ENCODE data around the gene MMP10.

Gene MMP10

DNA sequence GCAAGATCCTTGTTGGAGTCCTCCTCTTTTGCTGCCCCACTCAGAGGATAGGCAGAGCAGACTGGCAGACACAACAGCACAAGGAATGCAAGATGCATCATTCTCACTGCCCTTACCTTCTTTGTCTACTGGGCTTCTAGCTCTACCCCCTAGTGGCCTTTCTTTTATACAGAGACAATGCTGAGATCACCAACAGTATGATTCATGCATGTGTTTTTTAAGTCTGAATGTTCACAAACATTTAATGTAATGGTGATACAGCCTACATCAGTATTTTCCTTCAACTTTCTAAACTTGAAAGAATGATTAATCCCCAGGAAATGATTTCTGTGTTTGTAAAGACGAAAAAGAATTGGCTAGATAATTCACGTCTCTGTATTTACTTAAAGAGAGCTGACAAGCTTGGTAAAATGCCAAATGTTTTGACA, at the start of gene MMP10:
Gene MMP10 (minus strand): TSS at position 138 of the 428 bp plus-strand sequence. CDS start 37 bp downstream, at position 101.
- no peak for DNase-seq (ENCODE audit: low read depth in 4 of 4, low spot score in 1 of 4)

DNA sequence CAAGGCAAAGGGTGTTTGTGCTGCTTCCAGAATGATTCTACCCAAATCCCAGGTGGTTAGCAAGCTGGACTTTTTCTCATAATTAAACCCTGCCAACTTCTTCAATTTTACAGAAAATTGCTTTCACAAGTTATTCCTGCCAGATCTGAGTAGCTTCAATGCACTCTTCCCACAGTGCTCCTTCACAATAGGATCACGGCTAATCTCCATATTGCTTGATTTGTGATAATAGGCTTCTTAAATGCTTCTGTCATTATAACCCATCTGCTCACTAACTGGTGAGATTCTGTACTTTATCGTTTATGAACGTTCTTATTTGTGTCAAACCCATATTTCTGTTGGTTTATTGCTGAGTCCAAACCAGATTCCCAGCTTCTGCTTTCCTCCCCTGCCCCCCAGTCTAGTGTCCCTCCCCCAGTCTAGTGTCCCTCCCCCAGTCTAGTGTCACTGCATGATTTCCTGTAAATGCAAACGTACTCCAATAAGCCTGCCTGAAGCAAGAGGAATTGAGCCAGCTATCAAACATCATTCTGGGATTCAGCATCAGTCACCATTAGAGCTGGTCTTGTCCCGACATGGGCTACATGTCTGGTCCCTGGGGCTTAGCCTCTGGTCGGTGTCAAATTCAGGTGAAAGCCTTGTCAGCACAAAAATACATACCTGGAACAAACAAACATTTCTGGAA, 49.0 kb upstream of the MMP10 start:
- no peak for DNase-seq (ENCODE audit: low read depth in 4 of 4, low spot score in 1 of 4)

DNA sequence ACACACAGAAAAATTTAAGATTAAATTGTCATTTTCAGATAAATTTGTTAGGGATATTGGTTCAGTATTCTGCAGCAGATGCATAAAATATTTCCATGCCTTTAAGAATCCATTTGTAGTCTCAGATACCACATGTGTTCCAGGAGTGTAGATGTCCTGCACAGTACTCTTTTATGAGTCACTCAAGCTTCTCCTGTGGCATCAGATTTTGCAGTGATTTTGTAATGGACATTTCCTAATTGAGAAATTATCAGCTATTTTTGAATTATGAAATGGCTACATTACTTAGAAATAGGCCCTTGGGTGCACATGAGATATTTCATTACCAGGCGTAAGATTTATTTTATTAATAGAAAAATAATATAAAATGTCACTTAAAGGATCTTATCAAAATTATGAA, 44.1 kb upstream of the MMP10 start:
- no peak for DNase-seq (ENCODE audit: low read depth in 4 of 4, low spot score in 1 of 4)

DNA sequence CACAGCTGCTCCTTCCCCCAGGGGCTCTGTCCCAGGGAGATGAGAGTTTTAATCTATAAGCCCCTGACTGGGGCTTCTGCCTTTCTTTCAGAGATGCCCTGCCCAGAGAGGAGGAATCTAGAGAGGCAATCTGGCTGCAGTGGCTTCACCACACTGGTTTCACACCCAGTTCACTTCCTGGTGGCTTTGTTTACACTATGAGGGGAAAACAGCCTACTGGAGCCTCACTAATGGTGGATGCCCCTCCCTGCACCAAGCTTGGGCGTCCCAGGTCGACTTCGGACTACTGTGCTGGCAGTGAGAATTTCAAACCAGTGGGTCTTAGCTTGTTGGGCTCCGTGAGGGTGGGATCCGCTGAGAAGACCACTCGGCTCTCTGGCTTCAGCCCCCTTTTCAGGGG, 39.1 kb upstream of the MMP10 start:
- no peak for DNase-seq (ENCODE audit: low read depth in 4 of 4, low spot score in 1 of 4)

DNA sequence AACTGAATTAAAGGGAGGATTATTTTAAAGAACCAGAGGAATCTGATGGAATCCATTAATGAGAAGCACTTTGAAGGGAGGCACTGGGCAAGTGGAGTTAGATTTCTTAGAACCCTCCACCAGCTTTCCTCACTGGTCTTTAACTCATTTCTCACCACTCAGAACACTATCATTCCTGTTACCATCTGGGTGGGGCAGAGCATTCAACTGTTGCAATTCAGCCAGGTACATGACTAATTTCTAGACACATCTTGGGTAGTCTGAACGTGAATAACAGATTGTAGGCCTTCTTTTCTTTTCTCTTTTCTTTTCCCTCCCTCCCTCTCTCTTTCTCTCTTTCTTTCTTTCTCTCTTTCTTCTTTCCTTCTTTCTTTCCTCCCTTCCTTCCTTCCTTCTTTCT, 33.1 kb upstream of the MMP10 start:
- DNase-seq (ENCODE audit: low read depth in 4 of 4, low spot score in 1 of 4), result no peak

DNA sequence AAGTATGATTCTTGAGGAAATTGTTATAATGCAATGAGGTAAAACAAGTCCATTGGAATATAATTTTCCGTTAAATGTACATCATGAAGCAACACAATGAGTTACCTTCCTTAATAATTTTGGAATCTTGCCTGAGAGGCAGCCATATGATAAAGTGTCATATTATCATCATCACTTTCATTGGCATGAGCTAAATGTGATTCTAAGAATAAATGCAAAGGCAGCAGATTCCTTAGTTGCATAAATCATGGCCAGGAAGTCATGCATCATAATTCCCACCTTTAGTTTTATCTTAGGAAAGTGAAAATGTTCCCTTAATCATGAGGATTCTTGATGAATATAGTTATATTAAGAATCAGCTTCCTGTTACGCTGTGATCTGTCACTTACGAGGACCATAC, 31.8 kb upstream of the MMP10 start:
- no peak for DNase-seq (ENCODE audit: low read depth in 4 of 4, low spot score in 1 of 4)

DNA sequence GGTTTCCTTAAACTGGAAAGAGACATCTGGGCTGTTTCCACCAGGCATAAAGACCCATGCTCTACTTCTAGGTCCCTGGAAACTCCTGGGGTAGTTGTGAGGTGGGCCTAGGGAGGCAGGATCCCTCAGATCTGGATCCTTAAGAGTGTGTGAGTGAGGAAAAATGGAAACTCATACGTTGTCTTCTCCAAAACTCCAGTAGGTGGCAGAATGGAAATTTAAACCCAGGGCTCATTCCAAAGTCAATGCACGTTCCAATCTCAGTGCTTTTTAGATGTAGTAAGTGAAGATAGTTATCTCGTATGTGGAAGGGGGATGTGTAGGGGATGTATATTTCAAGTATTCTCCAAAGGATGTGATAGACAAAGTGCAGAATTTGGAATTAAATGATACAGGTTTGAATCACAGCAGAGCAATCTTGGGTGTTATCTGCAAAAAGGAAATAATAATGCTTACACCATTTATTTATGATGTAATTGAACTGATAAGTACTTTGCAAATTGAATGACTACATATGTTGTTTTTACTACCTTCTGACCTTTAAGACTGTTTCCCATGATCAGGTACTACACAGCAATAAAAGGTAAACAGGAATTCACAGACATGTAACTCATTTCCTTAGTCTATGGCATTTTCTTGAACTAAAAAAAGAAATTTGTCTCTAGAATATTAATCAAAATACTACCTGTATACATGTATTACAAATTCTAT, 30.7 kb upstream of the MMP10 start:
- DNase-seq (ENCODE audit: low read depth in 4 of 4, low spot score in 1 of 4), result no peak

DNA sequence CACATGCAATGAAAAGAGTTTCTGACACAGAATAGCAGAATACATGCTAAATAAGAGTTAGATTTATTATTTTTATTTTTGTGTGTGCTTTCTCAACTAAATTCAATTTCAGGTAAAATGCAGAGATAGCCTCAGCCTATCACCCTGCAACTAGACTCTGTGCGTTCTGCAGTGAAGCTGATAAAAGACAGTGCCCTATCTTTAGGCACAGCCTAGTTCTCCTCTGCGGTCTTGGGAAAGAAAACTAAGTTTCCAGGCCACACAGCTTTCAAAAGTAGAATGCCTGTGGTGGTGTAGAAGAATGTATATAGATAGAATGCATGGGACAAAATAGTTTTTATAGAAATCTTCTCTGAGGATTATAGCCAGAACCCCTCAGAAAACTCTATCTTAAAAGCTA, 29.5 kb upstream of the MMP10 start:
- no peak for DNase-seq (ENCODE audit: low read depth in 4 of 4, low spot score in 1 of 4)

DNA sequence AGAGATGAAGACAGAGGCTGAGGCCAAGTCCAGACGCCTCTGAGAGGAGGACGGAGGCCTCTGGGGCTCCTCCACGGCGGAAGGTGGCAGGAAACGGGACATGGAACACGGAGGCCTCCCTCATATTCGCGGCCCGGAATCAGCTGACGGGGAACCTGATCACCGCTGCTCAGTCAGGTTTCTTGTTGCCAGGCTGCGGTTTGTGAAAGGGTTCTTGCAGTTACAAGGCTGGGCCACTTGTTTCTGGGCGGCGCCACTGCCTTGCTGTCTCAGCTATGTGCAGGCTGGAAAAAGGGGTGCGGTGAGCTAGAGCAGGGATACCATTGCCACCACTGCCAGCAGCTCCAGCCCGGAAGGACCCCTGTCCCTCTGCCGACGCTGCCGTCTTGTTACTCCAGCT, 27.5 kb upstream of the MMP10 start:
- no peak for DNase-seq (ENCODE audit: low read depth in 4 of 4, low spot score in 1 of 4)

DNA sequence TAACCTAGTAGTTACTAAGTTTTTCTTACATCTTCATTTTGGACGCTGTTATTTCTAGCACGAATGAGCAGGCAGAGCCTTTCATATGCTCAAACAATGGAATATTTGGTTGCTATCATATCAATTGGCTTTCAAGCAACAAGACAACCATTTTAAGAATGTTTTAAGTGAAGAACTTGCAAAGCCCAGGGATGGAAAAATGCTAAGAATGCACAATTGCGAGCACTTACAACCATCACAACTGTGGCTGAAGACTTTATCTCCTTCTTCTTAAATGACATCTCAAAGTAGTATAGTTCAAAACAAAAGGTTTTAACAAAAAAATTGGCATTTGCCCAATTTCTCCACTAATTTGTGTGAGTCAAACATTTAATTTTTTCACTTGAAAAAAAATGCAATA, 25.9 kb upstream of the MMP10 start:
- DNase-seq (ENCODE audit: low read depth in 4 of 4, low spot score in 1 of 4), result no peak

DNA sequence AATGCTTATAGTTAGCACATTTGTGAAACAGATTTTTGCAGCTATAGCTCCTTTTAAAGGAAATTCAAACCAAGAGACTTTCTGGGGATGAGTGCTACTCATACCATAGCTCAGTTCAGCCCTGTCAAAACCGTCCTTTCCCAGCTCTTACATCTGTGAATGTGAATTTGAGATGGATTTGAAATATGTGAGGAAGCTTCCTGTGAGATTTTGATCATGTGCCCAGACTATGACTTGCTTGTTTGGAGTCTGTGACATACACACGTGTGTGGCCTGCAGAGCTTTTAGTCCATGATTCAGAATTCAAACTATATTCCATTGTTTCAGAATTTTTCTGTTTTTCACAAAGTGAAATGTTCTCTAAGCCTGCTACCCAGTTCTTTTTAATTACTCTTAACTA, 21.9 kb upstream of the MMP10 start:
- DNase-seq (ENCODE audit: low read depth in 4 of 4, low spot score in 1 of 4), result no peak

DNA sequence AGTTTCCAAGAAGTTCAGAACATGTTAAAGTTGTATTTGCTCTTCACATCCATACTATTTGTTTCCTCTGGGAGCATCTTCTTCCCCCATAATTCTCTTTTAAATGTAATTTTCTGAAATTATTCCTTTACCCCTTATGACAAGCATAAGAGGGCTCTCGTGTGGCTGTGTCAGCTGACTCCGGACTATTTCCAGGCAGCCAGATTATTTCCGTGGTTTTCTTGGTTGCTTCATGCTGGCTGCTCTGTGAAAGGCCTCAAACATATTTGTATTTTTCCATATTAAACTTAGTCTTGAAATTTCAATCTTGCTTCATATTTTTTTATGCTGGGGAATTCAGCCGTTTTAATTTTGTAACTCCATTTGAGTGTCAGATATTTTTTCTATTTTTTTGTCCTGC, 20.3 kb upstream of the MMP10 start:
- no peak for DNase-seq (ENCODE audit: low read depth in 4 of 4, low spot score in 1 of 4)

DNA sequence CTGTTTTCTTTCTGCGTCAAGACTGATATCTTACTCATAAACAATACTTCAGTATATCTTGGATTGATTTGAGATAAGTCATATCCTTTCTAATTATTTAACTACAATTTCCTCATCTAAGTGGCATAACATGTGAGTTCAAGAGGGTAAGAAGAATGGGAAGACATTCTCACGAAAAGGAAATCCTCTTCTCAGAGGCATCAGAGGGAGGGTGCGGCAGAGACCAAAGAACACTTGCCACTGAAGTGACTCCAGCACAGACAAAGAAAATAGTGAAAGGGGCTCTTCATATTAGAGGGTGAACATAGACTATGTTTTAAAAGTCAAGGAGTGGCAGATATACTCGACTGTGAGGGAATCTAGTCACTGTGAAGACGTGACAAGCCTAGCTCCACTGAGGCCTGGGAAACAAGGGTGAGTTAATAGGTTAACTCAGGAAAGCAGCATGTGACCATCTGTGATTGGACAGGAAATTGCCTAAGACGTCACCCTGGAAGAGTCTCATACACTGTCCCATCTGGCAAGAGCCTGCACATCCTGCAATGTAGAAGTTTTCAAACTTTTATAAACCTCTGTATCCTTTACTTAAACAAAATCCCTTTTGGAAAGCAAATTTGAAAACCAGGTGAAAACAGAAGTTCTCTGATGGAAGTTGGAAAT, 19.4 kb upstream of the MMP10 start:
- DNase-seq (ENCODE audit: low read depth in 4 of 4, low spot score in 1 of 4), result no peak

DNA sequence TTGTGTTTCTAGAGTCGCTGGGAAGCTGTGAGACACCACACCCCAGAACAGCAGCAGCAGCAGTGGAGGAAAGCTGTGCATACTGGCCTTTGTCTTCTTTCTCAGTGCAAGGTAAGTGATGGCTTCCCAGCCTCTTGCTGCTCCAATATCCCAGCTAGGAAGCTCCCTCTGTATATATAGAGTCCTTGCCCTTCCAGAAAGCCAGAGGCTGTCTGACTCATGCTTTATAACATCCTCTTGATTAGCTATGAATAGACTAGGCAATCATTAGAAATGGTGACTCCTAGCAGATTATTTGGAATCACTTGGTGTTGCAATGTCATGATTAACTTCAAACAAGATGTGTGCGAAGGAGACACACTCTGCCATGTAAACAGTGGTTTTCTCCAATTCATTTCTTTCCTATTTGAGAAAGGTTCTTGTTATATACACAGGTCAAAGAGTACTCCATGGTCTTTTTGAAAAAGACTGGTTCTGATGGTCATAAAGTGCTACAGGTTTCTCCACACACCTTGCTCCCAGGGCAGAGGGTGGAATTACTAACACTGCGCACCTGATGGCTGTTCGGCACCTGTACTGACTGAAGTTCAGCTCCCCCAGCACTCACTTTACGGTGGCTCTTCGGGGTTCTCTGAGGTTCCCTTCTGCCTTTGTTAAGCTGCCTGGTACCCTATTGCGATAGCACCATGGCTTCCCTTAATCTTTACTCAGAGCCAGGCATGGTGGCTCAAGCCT, 17.8 kb upstream of the MMP10 start, which contains the start of gene MMP1:
Gene MMP1 (minus strand): TSS at position 149 of the 735 bp plus-strand sequence. CDS start 68 bp downstream, at position 81.
- no peak for DNase-seq (ENCODE audit: low read depth in 4 of 4, low spot score in 1 of 4)

DNA sequence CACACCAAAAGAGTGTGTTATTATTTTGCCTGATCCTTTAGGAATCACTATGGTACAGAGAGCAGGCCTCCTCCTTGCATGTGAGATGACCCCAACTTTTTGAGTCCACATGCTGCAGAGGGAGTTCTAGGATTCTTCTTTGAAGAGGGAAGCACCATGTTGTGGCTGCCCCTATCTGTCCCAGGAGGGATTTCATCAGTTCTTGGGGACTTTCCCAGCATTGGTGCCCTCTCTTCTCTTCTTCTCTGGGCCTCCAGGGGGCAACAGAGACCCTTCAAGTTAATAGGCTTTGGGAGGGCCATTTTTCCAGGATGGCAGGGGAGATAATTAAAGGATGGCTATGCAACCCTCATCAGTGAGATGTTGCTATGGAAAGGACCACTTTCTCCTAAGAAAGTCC, 14.0 kb upstream of the MMP10 start:
- no peak for DNase-seq (ENCODE audit: low read depth in 4 of 4, low spot score in 1 of 4)

DNA sequence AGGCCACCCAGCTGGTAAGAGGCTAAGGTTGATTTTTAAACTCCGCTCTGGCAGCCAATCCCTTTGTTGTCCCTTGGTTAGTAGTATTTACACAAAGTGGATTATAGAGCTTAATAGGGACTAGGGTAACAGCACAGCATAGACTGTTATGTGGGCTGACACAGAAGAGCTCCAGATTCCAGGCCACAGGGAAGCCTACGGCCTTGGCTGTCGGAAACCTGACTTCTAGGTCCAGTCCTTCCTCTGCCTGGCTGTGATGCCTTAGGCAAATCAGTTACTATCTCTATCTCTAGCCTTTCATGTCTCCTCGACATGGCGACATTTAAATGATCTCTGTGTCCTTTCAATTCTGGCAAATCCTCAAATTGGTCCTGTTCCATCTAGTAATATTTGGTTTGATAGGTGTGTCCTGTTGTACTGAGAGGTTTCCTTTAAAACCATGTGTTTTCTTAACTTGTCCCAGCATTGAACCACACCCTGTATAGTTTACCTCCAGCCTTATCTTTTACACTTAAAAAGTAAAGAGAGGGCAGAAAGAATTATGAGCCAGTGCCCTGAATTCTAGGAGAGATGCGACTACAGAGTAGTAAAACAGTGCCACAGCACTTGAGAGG, 13.4 kb upstream of the MMP10 start:
- DNase-seq (ENCODE audit: low read depth in 4 of 4, low spot score in 1 of 4), result no peak

DNA sequence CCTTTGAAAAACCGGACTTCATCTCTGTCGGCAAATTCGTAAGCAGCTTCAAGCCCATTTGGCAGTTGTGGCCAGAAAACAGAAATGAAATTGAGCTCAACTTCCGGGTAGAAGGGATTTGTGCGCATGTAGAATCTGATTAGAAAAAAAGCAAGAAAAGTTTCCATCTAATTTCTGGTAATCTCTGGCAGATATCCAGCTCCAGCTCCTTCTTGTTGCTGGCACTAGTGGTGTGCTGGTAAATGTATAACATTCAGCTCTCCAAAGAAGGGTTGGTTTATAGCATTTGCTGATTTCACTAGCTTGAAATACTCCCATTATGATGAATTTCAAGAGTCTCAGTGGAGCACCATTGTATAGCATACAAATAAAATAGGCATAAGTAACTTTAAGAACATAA, 12.2 kb upstream of the MMP10 start:
- no peak for DNase-seq (ENCODE audit: low read depth in 4 of 4, low spot score in 1 of 4)

DNA sequence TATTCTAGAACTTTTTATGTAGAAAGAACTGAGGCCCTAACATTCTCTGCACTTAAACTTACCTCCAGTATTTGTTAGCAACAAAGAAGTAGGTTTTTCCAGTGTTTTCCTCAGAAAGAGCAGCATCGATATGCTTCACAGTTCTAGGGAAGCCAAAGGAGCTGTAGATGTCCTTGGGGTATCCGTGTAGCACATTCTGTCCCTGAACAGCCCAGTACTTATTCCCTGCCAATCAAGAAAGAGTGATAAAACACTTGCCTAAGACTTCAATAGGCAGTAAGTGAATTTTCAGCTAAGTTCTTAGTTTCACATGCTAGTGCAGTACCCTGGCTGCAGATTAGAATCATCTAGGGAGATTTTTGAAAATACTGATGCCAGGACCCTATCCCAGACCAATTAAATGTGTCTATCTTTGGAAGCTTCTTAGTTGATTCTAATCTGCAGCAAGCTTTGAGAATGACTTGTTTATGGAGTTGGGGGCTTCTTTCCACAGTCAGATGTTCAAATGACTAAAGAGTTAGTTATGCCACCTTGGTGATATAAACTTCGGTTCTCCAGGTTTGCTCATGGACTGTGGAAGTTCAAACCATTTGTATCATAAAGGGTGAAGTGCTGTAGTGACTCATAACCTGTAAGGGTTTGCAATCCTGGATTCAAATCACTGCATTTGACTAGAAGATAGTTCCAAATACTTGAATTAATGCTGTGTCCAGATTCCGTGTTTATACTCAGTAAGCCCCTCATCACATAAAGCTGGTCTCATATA, 11.0 kb upstream of the MMP10 start:
- no peak for DNase-seq (ENCODE audit: low read depth in 4 of 4, low spot score in 1 of 4)

DNA sequence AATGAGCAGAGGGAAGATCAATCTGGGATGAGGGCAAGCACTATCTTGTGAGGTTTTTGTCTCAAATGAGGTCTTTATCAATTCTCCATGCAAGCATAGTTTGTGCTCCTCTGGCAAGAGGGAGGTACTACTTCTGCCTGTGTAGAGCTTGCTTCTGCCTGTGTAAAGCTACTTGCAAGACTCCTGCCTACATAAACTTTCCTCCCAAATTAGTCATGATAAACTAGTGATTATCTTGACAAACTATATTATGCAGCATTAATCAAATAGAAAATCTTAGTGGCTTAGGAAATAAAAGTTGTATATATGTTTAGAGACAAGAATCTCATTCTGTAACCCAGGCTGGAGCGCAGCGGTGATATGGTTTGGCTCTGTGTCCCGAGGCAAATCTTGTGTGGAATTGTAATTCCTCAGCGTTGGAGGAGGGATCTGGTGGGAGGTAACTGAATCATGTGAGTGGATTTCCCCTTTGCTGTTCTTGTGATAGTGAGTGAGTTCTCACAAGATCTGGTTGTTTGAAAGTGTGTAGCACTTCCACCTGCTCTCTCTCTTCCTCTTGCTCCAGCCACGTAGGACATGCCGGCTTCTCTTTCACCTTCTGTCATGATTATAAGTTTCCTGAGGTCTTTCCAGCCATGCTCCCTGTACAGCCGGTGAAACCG, 8.0 kb upstream of the MMP10 start:
- DNase-seq (ENCODE audit: low read depth in 4 of 4, low spot score in 1 of 4), result no peak

DNA sequence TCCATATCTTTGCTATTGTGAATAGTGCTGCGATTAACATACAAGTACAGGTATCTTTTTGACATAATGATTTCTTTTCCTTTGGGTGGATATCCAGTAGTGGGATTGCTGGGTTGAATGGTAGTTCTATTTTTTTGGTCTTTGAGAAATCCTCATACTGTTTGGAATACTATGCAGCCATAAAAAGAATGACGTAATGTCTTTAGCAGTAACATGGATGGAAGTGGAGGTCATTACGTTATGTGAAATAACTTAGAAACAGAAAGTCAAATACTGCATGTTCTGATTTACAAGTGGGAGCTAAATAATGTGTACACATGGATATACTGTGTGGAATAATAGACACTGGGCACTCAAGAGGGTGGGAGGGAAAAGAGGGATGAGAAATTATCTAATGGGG, 4.0 kb upstream of the MMP10 start:
- no peak for DNase-seq (ENCODE audit: low read depth in 4 of 4, low spot score in 1 of 4)

Measured in stimulated activated CD4-positive, alpha-beta T cell treated with anti-CD3 and anti-CD28 coated beads, Interleukin-1b, Interleukin-23, amount 100 ng/mL, for 24 hours (primary cell).